Measurements from ENCODE around the gene CENPW.

DNA sequence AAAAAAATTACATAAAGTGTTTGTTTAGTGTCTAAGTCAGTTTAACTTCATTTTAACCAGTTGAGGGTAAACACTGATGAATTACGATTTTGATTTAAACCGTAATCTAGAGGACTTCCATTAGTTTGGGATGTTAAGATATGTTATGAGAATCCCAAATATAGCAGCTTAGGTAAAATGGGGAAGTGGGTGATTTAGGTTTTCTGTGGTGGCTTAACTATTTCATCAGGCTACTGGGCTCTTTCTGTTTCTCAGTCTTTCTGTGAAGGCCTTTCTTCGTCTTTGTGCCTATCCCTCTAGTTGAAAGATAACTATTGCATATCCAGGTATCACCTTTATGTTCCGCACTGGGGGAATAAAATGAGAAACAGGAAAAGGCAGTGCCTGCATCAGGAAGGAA, 27.9 kb downstream of the CENPW start:
- TF ChIP-seq, protein P1, sequence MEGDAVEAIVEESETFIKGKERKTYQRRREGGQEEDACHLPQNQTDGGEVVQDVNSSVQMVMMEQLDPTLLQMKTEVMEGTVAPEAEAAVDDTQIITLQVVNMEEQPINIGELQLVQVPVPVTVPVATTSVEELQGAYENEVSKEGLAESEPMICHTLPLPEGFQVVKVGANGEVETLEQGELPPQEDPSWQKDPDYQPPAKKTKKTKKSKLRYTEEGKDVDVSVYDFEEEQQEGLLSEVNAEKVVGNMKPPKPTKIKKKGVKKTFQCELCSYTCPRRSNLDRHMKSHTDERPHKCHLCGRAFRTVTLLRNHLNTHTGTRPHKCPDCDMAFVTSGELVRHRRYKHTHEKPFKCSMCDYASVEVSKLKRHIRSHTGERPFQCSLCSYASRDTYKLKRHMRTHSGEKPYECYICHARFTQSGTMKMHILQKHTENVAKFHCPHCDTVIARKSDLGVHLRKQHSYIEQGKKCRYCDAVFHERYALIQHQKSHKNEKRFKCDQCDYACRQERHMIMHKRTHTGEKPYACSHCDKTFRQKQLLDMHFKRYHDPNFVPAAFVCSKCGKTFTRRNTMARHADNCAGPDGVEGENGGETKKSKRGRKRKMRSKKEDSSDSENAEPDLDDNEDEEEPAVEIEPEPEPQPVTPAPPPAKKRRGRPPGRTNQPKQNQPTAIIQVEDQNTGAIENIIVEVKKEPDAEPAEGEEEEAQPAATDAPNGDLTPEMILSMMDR (conservative IDR thresholded peaks at IDR 0.05; ENCODE audit: low read depth in 2 of 2), result no peak
- TF ChIP-seq, protein P2, sequence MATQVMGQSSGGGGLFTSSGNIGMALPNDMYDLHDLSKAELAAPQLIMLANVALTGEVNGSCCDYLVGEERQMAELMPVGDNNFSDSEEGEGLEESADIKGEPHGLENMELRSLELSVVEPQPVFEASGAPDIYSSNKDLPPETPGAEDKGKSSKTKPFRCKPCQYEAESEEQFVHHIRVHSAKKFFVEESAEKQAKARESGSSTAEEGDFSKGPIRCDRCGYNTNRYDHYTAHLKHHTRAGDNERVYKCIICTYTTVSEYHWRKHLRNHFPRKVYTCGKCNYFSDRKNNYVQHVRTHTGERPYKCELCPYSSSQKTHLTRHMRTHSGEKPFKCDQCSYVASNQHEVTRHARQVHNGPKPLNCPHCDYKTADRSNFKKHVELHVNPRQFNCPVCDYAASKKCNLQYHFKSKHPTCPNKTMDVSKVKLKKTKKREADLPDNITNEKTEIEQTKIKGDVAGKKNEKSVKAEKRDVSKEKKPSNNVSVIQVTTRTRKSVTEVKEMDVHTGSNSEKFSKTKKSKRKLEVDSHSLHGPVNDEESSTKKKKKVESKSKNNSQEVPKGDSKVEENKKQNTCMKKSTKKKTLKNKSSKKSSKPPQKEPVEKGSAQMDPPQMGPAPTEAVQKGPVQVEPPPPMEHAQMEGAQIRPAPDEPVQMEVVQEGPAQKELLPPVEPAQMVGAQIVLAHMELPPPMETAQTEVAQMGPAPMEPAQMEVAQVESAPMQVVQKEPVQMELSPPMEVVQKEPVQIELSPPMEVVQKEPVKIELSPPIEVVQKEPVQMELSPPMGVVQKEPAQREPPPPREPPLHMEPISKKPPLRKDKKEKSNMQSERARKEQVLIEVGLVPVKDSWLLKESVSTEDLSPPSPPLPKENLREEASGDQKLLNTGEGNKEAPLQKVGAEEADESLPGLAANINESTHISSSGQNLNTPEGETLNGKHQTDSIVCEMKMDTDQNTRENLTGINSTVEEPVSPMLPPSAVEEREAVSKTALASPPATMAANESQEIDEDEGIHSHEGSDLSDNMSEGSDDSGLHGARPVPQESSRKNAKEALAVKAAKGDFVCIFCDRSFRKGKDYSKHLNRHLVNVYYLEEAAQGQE (IDR thresholded peaks at IDR 0.05; ENCODE audit: unreplicated experiment), result no peak
